ENCODE measurements around the gene MAMLD1. TPM values are rescaled to one million over a fixed set of nuclear protein-coding genes. Genes with fewer than 3 reads are reported as not detected.

The MAMLD1 gene
- total RNA-seq, 1 experiment from 2014 or later, result 0.48 TPM

GRCh38 chrX:150348365-150348764, 14.8 kb upstream of the MAMLD1 start:
- H3K36me3 Mint-ChIP-seq (ENCODE audit: insufficient read depth in 1 of 3, low read depth in 3 of 3), result peaks cover 0 to 5% (median 4%) of the 10 kb centered on the region in 3 experiments; a peak in 4 of 7 replicates

More at GRCh38 chrX:150348365-150348764, 14.8 kb upstream of the MAMLD1 start:
- DNase-seq, result peak; percentile 89
- Histone ChIP-seq H2BK12ac (ENCODE audit: insufficient read length, low read depth, low read length) (no peak overlapping the region), H2AK5ac (ENCODE audit: insufficient read length, low read length) (no peak overlapping the region), H4K20me1 (ENCODE audit: control insufficient read depth, insufficient read depth, insufficient read length) (no peaks in the 10 kb centered on the region), H3K23ac (ENCODE audit: insufficient read length, low read depth, low read length) (no peak overlapping the region), H3K9me3 (ENCODE audit: control insufficient read depth, low read depth, low read length) (peaks cover 7% of the 10 kb centered on the region), H2BK5ac (ENCODE audit: insufficient read length, low read length) (no peak overlapping the region), H3K27me3 (ENCODE audit: insufficient read depth, low read length) (no peaks in the 10 kb centered on the region), H4K8ac (replicated peaks; ENCODE audit: insufficient read length, low read depth, low read length) (no peak overlapping the region), H3K27ac (ENCODE audit: insufficient read length, low read depth, low read length) (no peak overlapping the region), H3K14ac (ENCODE audit: insufficient read depth, low read length) (no peak overlapping the region), H3T11ph (ENCODE audit: low read length) (no peak overlapping the region), H3K18ac (ENCODE audit: insufficient read length, low read depth, low read length) (no peak overlapping the region), H3K4me1 (ENCODE audit: insufficient read depth, low read length) (no peaks in the 10 kb centered on the region; the same call in 1 of the 2 replicates), H4K91ac (ENCODE audit: insufficient read length, low read depth, low read length) (no peak overlapping the region), H2AFZ (ENCODE audit: low read length) (no peak overlapping the region), H3K9ac (ENCODE audit: extremely low read depth, insufficient read length, low read length) (no peak overlapping the region), H3K4me2 (ENCODE audit: insufficient read depth, insufficient read length, low read length) (no peak overlapping the region), H4K5ac (ENCODE audit: insufficient read length, low read depth, low read length) (no peak overlapping the region), H2BK15ac (ENCODE audit: low read depth, low read length) (no peak overlapping the region), H2BK120ac (ENCODE audit: low read depth, low read length, poor library complexity, severe bottlenecking) (no peak overlapping the region), H3K56ac (ENCODE audit: insufficient read length, low read depth, low read length) (no peak overlapping the region), H3K4ac (ENCODE audit: low read depth, low read length) (no peak overlapping the region), H2BK20ac (ENCODE audit: low read depth, low read length, poor library complexity, severe bottlenecking) (no peak overlapping the region), H3K79me1 (ENCODE audit: insufficient read depth, low read depth, low read length, poor library complexity, severe bottlenecking) (no peaks in the 10 kb centered on the region), H3K79me2 (ENCODE audit: insufficient read depth, low read length) (no peaks in the 10 kb centered on the region), H3K23me2 (ENCODE audit: insufficient read length, low read depth, low read length, poor library complexity, severe bottlenecking) (no peaks in the 10 kb centered on the region)
- no peak for TF ChIP-seq CTCF (conservative IDR thresholded peaks at IDR 0.05)
- WGBS (ENCODE audit: extremely low coverage, insufficient read length, low lambda C conversion rate), result no CpG with 5 or more reads among the region's 4 CpGs
- peak overlapping the region in 1 of 3 experiments; percentile 32; a peak in 2 of 7 replicates for H3K27ac Mint-ChIP-seq
- H3K4me3 Mint-ChIP-seq, result 0 out of 5 replicates have a peak overlapping the region, but pooled peaks of 1 of the 2 experiments have one; percentile 24
- H3K27me3 Mint-ChIP-seq (ENCODE audit: low read depth), result peaks cover 32% of the 10 kb centered on the region
- H3K9me3 Mint-ChIP-seq, result peaks cover 74 to 85% of the 10 kb centered on the region in 2 experiments
- H3K4me1 Mint-ChIP-seq, result peaks cover 15 to 18% of the 10 kb centered on the region in 2 experiments
